Measurements from ENCODE around the gene TARS2.

DNA sequence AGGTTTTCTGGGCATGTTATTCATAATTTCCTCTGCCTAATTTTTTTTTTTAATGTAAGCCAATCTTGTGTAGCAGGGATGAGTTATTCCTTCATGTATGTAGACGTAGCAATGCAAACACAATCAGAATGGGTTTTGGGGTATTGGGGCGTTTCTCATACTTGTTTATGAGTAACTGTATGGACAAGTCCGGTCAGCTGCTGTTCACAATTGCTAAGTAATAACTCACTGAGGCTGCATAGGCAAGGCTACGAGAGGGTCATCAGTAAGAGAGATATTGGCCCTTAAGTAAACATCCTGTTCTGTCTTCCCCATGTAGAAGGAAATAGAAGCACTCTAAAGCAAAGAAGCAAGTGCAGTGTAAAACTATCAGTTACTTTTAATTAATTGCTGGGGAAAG, 9.5 kb upstream of the TARS2 start:
- TF ChIP-seq, protein P1, sequence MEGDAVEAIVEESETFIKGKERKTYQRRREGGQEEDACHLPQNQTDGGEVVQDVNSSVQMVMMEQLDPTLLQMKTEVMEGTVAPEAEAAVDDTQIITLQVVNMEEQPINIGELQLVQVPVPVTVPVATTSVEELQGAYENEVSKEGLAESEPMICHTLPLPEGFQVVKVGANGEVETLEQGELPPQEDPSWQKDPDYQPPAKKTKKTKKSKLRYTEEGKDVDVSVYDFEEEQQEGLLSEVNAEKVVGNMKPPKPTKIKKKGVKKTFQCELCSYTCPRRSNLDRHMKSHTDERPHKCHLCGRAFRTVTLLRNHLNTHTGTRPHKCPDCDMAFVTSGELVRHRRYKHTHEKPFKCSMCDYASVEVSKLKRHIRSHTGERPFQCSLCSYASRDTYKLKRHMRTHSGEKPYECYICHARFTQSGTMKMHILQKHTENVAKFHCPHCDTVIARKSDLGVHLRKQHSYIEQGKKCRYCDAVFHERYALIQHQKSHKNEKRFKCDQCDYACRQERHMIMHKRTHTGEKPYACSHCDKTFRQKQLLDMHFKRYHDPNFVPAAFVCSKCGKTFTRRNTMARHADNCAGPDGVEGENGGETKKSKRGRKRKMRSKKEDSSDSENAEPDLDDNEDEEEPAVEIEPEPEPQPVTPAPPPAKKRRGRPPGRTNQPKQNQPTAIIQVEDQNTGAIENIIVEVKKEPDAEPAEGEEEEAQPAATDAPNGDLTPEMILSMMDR (IDR thresholded peaks at IDR 0.05): no peak
- no peak for TF ChIP-seq POLR2A (IDR thresholded peaks at IDR 0.05)
